ENCODE results near the gene EPB41L4A.

- TF ChIP-seq CTCF (tag by site-specific recombination; IDR thresholded peaks at IDR 0.05) (no peak), ZNF555 (tag by site-specific recombination; conservative IDR thresholded peaks at IDR 0.05) (no peak), ZNF175 (tag by site-specific recombination; IDR thresholded peaks at IDR 0.05) (no peak), REST (tag by site-specific recombination; IDR thresholded peaks at IDR 0.05) (no peak), PATZ1 (tag by site-specific recombination; IDR thresholded peaks at IDR 0.05) (no peak), MZF1 (tag by site-specific recombination; IDR thresholded peaks at IDR 0.05; ENCODE audit: borderline replicate concordance) (no peak), GLIS2 (tag by site-specific recombination; IDR thresholded peaks at IDR 0.05) (no peak), ZNF202 (tag by site-specific recombination; IDR thresholded peaks at IDR 0.05; ENCODE audit: borderline replicate concordance) (no peak)
Measured at GRCh38 chr5:112382886-112383285, 36.2 kb downstream of the EPB41L4A start.

Measured in HEK293 (cell line).